Measurements from ENCODE around the gene IMMP2L. TPM values are rescaled to one million over a fixed set of nuclear protein-coding genes. Genes with fewer than 3 reads are reported as not detected.

Gene IMMP2L
- total RNA-seq, 1 donor, result 19.9 TPM

DNA sequence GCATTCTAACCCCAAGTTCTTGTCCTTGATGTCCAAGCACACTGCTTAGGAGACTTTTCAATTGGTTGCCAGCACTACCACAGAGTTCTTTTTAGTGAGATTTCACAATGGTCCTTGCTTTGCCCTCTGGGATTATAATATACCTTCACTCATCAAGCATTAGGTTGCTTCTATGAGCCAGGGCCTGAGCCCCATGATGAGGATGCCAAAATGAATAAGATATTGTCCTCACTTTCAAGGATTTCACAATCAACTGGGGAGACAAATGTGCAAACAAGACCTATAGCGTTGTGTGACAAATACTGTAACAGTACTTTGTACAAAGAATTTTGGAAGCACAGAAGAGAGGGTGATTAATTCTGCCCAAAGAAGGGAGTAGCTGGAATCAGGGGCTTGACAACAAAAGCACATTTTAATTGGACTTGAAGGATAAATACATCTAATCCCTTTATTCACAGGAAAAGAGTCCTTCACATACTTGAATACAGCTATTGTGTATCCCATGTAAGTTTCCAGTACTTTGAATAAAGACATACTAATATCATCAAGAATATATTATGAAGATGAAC lies 734.9 kb downstream of the IMMP2L start:
- H3K4me1 ChIP-seq (ENCODE audit: insufficient read depth, low read length), result no peaks in the 10 kb centered on the region
- H4K20me1 ChIP-seq (ENCODE audit: insufficient read depth, low read length), result no peaks in the 10 kb centered on the region
- H3K4me3 ChIP-seq (ENCODE audit: insufficient read depth, low read length), result no peak overlapping the region
- no peaks in the 10 kb centered on the region for H3K9me3 ChIP-seq (ENCODE audit: low read depth, low read length)
- no peak for DNase-seq (ENCODE audit: insufficient read length, low spot score, missing footprints)
- H3K36me3 ChIP-seq (ENCODE audit: insufficient read depth, low read length), result no peaks in the 10 kb centered on the region
- no peak overlapping the region for H2AFZ ChIP-seq (ENCODE audit: low read length)
- no peaks in the 10 kb centered on the region for H3K27me3 ChIP-seq (ENCODE audit: insufficient read depth, low read length)
- no peaks in the 10 kb centered on the region for H3K79me2 ChIP-seq (ENCODE audit: insufficient read depth, low read length)
- no peak overlapping the region for H3K4me2 ChIP-seq (ENCODE audit: insufficient read depth, low read length)
- TF ChIP-seq, protein P1, sequence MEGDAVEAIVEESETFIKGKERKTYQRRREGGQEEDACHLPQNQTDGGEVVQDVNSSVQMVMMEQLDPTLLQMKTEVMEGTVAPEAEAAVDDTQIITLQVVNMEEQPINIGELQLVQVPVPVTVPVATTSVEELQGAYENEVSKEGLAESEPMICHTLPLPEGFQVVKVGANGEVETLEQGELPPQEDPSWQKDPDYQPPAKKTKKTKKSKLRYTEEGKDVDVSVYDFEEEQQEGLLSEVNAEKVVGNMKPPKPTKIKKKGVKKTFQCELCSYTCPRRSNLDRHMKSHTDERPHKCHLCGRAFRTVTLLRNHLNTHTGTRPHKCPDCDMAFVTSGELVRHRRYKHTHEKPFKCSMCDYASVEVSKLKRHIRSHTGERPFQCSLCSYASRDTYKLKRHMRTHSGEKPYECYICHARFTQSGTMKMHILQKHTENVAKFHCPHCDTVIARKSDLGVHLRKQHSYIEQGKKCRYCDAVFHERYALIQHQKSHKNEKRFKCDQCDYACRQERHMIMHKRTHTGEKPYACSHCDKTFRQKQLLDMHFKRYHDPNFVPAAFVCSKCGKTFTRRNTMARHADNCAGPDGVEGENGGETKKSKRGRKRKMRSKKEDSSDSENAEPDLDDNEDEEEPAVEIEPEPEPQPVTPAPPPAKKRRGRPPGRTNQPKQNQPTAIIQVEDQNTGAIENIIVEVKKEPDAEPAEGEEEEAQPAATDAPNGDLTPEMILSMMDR (IDR thresholded peaks at IDR 0.05; ENCODE audit: extremely low read depth, low read depth, low read length), result no peak
- H3K27ac ChIP-seq (ENCODE audit: low read depth, low read length), result no peak overlapping the region

- Histone ChIP-seq H3K27ac (ENCODE audit: low read depth, low read length) (no peak overlapping the region), H4K20me1 (ENCODE audit: insufficient read depth, low read length) (no peaks in the 10 kb centered on the region), H3K4me3 (ENCODE audit: insufficient read depth, low read length) (no peak overlapping the region), H3K36me3 (ENCODE audit: insufficient read depth, low read length) (no peaks in the 10 kb centered on the region), H3K79me2 (ENCODE audit: insufficient read depth, low read length) (no peaks in the 10 kb centered on the region), H3K27me3 (ENCODE audit: insufficient read depth, low read length) (no peaks in the 10 kb centered on the region), H2AFZ (ENCODE audit: low read length) (no peak overlapping the region), H3K4me1 (ENCODE audit: insufficient read depth, low read length) (no peaks in the 10 kb centered on the region), H3K4me2 (ENCODE audit: insufficient read depth, low read length) (no peak overlapping the region), H3K9me3 (ENCODE audit: low read depth, low read length) (no peaks in the 10 kb centered on the region)
- DNase-seq (ENCODE audit: insufficient read length, low spot score, missing footprints), result no peak
- TF ChIP-seq, protein P1 (IDR thresholded peaks at IDR 0.05; ENCODE audit: extremely low read depth, low read depth, low read length), result no peak
Observed at GRCh38 chr7:110813986-110814385, 748.3 kb downstream of the IMMP2L start.

DNA sequence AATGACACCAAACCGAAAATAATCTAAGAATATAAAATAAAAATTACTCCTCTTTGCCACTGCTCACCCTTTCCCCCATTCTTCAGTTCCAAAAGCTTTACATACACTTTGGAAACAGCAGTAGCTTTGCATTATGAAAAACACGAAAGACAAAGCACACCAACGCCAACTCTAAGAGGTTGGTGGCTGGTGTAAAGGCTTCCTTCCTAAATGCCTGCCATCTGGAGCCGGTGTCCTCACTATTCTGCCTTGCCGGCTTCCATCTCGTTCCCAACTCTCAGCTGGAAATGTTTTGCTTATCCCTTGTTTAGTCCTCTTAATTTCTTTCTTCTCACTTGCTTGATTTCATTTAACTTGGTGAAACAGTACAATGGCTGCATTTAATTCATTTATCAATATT lies 752.5 kb downstream of the IMMP2L start:
- Histone ChIP-seq H3K4me1 (ENCODE audit: insufficient read depth, low read length) (no peaks in the 10 kb centered on the region), H3K27me3 (ENCODE audit: insufficient read depth, low read length) (no peaks in the 10 kb centered on the region), H3K4me3 (ENCODE audit: insufficient read depth, low read length) (no peak overlapping the region), H4K20me1 (ENCODE audit: insufficient read depth, low read length) (no peaks in the 10 kb centered on the region), H3K36me3 (ENCODE audit: insufficient read depth, low read length) (no peaks in the 10 kb centered on the region), H3K4me2 (ENCODE audit: insufficient read depth, low read length) (no peak overlapping the region), H2AFZ (ENCODE audit: low read length) (no peak overlapping the region), H3K79me2 (ENCODE audit: insufficient read depth, low read length) (no peaks in the 10 kb centered on the region), H3K9me3 (ENCODE audit: low read depth, low read length) (no peaks in the 10 kb centered on the region), H3K27ac (ENCODE audit: low read depth, low read length) (no peak overlapping the region)
- TF ChIP-seq, protein P1 (IDR thresholded peaks at IDR 0.05; ENCODE audit: extremely low read depth, low read depth, low read length), result no peak
- no peak for DNase-seq (ENCODE audit: insufficient read length, low spot score, missing footprints)

- no peaks in the 10 kb centered on the region for H3K36me3 ChIP-seq (ENCODE audit: insufficient read depth, low read length)
- H3K79me2 ChIP-seq (ENCODE audit: insufficient read depth, low read length), result no peaks in the 10 kb centered on the region
- H3K27ac ChIP-seq (ENCODE audit: low read depth, low read length), result no peak overlapping the region
Observed at GRCh38 chr7:110808361-110808760, 753.9 kb downstream of the IMMP2L start.

More at GRCh38 chr7:110808361-110808760, 753.9 kb downstream of the IMMP2L start:
- no peak overlapping the region for H2AFZ ChIP-seq (ENCODE audit: low read length)
- peaks cover 2% of the 10 kb centered on the region for H3K9me3 ChIP-seq (ENCODE audit: low read depth, low read length)
- no peak overlapping the region for H3K4me3 ChIP-seq (ENCODE audit: insufficient read depth, low read length)
- no peak for DNase-seq (ENCODE audit: insufficient read length, low spot score, missing footprints)
- H4K20me1 ChIP-seq (ENCODE audit: insufficient read depth, low read length), result no peaks in the 10 kb centered on the region
- H3K4me2 ChIP-seq (ENCODE audit: insufficient read depth, low read length), result no peak overlapping the region
- no peaks in the 10 kb centered on the region for H3K4me1 ChIP-seq (ENCODE audit: insufficient read depth, low read length)
- TF ChIP-seq, protein P1 (IDR thresholded peaks at IDR 0.05; ENCODE audit: extremely low read depth, low read depth, low read length), result no peak
- no peaks in the 10 kb centered on the region for H3K27me3 ChIP-seq (ENCODE audit: insufficient read depth, low read length)

All from osteoblast (primary cell).